ENCODE data around the gene FAM83F.

Gene FAM83F

GRCh38 chr22:39952347-39952746 lies 42.4 kb upstream of the FAM83F start:
- TF ChIP-seq CTCF (IDR thresholded peaks at IDR 0.05; ENCODE audit: control insufficient read depth, extremely low read depth, insufficient read depth): no peak
- no peak overlapping the region for H3K4me3 ChIP-seq (ENCODE audit: low read depth, low read length)
- DNase-seq (ENCODE audit: low read depth): no peak

- H3K4me3 ChIP-seq (ENCODE audit: low read depth, low read length): no peak overlapping the region
- TF ChIP-seq CTCF (IDR thresholded peaks at IDR 0.05; ENCODE audit: control insufficient read depth, extremely low read depth, insufficient read depth): no peak
These were observed 41.7 kb upstream of the FAM83F start for GRCh38 chr22:39953101-39953500.

GRCh38 chr22:39954584-39955055 lies 40.1 kb upstream of the FAM83F start:
- no peak for DNase-seq (ENCODE audit: low read depth)
- TF ChIP-seq CTCF (IDR thresholded peaks at IDR 0.05; ENCODE audit: control insufficient read depth, extremely low read depth, insufficient read depth): no peak

More at GRCh38 chr22:39953101-39953500, 41.7 kb upstream of the FAM83F start:
- no peak for DNase-seq (ENCODE audit: low read depth)

GRCh38 chr22:39955675-39956074 lies 39.1 kb upstream of the FAM83F start:
- DNase-seq (ENCODE audit: low read depth): no peak
- TF ChIP-seq CTCF (IDR thresholded peaks at IDR 0.05; ENCODE audit: control insufficient read depth, extremely low read depth, insufficient read depth): no peak
- no peak overlapping the region for H3K4me3 ChIP-seq (ENCODE audit: low read depth, low read length)

More at GRCh38 chr22:39954584-39955055, 40.1 kb upstream of the FAM83F start:
- H3K4me3 ChIP-seq (ENCODE audit: low read depth, low read length): no peak overlapping the region

- no peak overlapping the region for H3K4me3 ChIP-seq (ENCODE audit: low read depth, low read length)
- DNase-seq (ENCODE audit: low read depth): no peak
- no peak for TF ChIP-seq CTCF (IDR thresholded peaks at IDR 0.05; ENCODE audit: control insufficient read depth, extremely low read depth, insufficient read depth)
These were observed 37.7 kb upstream of the FAM83F start for GRCh38 chr22:39956932-39957664.

- no peak for DNase-seq (ENCODE audit: low read depth)
- TF ChIP-seq CTCF (IDR thresholded peaks at IDR 0.05; ENCODE audit: control insufficient read depth, extremely low read depth, insufficient read depth): no peak
- no peak overlapping the region for H3K4me3 ChIP-seq (ENCODE audit: low read depth, low read length)
These were observed 36.6 kb upstream of the FAM83F start for GRCh38 chr22:39958009-39958711.

All from LNCaP clone FGC (cell line).